Peyer's patch (tissue), 4 donors: ENCODE data around the gene ZNF718. TPM values are rescaled to one million over a fixed set of nuclear protein-coding genes. Genes with fewer than 3 reads are reported as not detected.
"Not testable (repeated sequence)": the region's sequence is repeated elsewhere in the genome, so short reads cannot be mapped to it uniquely, and the experiment has no call there.

Experiments used
- DNase-seq, 3 donors: peaks; one replicate each; pipeline ENCODE4 v3.0.0-alpha.2; 2017 to 2019
- H3K27ac ChIP-seq, 4 donors: fragments of 200-600 bp; sonication (generic); one replicate each; pipeline ENCODE4 v1.5.1; 2016 to 2019
- H3K27me3 ChIP-seq, 2 donors: fragments of 200-600 bp; sonication (generic); one replicate each; pipeline ENCODE4 v1.5.1; 2019
- H3K36me3 ChIP-seq, 3 donors: fragments of 200-600 bp; sonication (generic); one replicate each; pipeline ENCODE4 v1.5.1; 2016 to 2019
- H3K4me1 ChIP-seq, 4 donors: fragments of 200-600 bp; sonication (generic); one replicate each; pipeline ENCODE4 v1.5.1; 2016 to 2019
- H3K4me3 ChIP-seq, 4 donors: fragments of 200-600 bp; sonication (generic); 1 replicate in 3 of 4; 2 replicates in 1 of 4; pipeline ENCODE4 v1.5.1; 2016 to 2019; ENCODE audit warnings: mild to moderate bottlenecking in 1 of 4
- H3K9me3 ChIP-seq, 4 donors: fragments of 200-600 bp; sonication (generic); one replicate each; pipeline ENCODE4 v1.5.1; 2016 to 2019; ENCODE audit warnings: mild to moderate bottlenecking in 1 of 4
- CTCF ChIP-seq, 6 experiments: fragments of 450-650 bp in 4 of 6; fragments of 200-600 bp in 2 of 6; sonication (generic) in 1 of 6; IDR thresholded peaks; one replicate each; pipeline ENCODE4 v1.5.1; 2017 to 2019; ENCODE audit warnings: antibody characterized with exemption in 6 of 6, mild to moderate bottlenecking in 3 of 6, moderate library complexity in 1 of 6
- POLR2A ChIP-seq, 2 donors: fragments of 450-650 bp; IDR thresholded peaks; one replicate each; pipeline ENCODE4 v1.5.1; 2017; ENCODE audit warnings: antibody characterized with exemption in 2 of 2, mild to moderate bottlenecking in 2 of 2, moderate library complexity in 2 of 2
- total RNA-seq, 4 donors: library from RNA; depleted of rRNA; stranded (reverse); fragments of >200 nt; gene quantifications; one replicate each; pipeline ENCODE4 v1.1.0, GENCODE V29; 2016

ZNF718 gene
- 10 to 100 TPM in 1 of 4 donors, 1 to 10 TPM in 3; 3.5 to 15.7 (median 9.2) TPM for total RNA-seq

DNA sequence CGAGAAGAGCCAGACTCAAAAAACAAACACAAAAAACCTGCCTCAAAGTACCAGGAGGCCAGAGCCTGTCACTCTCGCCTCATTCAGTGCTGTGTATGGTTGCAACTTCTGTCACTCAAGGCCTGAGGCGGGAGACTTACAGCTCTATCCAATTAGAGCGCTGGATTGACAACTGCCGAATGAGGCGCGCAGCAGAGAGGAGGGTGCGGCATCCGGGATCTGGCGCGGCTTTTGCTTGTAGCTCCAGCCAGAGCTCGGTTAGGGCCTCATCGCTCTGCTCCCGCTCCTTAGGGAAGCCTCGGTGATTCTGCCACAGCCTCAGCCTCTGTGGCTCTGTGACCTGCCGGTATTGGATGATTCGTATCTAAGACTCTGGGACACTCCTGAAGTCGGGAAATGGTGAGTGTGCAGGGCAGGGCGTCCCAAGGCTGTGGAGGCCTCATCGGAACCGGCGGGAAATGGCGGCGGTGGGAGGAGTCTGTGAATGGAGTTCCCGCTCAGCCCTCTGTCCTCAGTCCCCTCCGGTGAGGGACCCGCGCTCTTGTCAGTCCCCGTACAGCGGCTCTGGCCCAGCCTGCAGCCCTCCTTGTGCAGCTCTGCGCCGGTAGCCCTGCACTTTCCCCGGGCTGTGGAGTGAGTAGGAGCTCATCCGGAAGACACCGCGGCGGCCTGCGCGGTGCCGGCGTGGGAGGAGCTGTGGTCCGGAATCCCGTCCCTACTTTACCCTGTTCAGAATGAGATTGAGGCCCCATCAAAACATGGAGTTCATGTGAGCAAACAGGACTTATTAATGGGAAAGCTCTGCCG lies at the start of gene ZNF718:
TSS of gene ZNF718 (plus strand) at position 227 of the 807 bp plus-strand sequence. CDS start at position 397, 170 bp downstream.
- no peak for TF ChIP-seq CTCF (IDR thresholded peaks at IDR 0.05)
- peak; percentile 56 to 67 for TF ChIP-seq POLR2A (IDR thresholded peaks at IDR 0.05)
- Histone ChIP-seq H3K9me3 (peaks cover 0 to 20% (median 7%) of the 10 kb centered on the region in 4 donors), H3K4me1 (peaks cover 0 to 6% (median 2%) of the 10 kb centered on the region in 4 donors), H3K36me3 (peaks cover 0 to 12% (median 0%) of the 10 kb centered on the region in 3 donors), H3K27ac (peak within 1 kb of the TSS; percentile 70 to 90 (median 84)), H3K4me3 (peak within 1 kb of the TSS; percentile 59 to 85 (median 70)), H3K27me3 (no peaks in the 10 kb centered on the region)
- DNase-seq, result peak; percentile 90 to 97 (median 94)

DNA sequence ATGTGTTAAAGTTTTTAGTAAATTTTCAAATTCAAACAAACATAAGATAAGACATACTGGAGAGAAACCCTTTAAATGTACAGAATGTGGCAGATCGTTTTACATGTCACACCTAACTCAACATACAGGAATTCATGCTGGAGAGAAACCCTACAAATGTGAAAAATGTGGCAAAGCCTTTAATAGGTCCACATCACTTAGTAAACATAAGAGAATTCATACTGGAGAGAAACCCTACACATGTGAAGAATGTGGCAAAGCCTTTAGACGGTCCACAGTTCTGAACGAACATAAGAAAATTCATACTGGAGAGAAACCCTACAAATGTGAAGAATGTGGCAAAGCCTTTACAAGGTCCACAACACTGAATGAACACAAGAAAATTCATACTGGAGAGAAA lies 38.4 kb upstream of the ZNF718 start:
- Histone ChIP-seq H3K27ac (no peak overlapping the region), H3K4me3 (no peak overlapping the region), H3K27me3 (no peaks in the 10 kb centered on the region), H3K9me3 (peaks cover 0 to 96% (median 13%) of the 10 kb centered on the region in 4 donors), H3K36me3 (peaks cover 0 to 45% (median 0%) of the 10 kb centered on the region in 3 donors), H3K4me1 (no peaks in the 10 kb centered on the region)
- no peak for DNase-seq
- TF ChIP-seq CTCF (IDR thresholded peaks at IDR 0.05) (no peak), POLR2A (IDR thresholded peaks at IDR 0.05) (no peak)

- H3K9me3 ChIP-seq, result peaks cover 0 to 96% (median 13%) of the 10 kb centered on the region in 4 donors
These were observed 37.6 kb upstream of the ZNF718 start for GRCh38 chr4:86559-87324.

GRCh38 chr4:98386-98785 lies 25.9 kb upstream of the ZNF718 start:
- Histone ChIP-seq H3K4me3 (no peak overlapping the region), H3K36me3 (no peaks in the 10 kb centered on the region), H3K4me1 (no peaks in the 10 kb centered on the region), H3K27me3 (no peaks in the 10 kb centered on the region), H3K27ac (no peak overlapping the region), H3K9me3 (peaks cover 0 to 69% (median 19%) of the 10 kb centered on the region in 4 donors)
- no peak for DNase-seq
- TF ChIP-seq POLR2A (IDR thresholded peaks at IDR 0.05) (no peak), CTCF (IDR thresholded peaks at IDR 0.05) (no peak)

More at GRCh38 chr4:86559-87324, 37.6 kb upstream of the ZNF718 start:
- H3K27ac ChIP-seq, DNase-seq, H3K4me3 ChIP-seq, H3K4me1 ChIP-seq, H3K27me3 ChIP-seq: not testable (repeated sequence)
- H3K36me3 ChIP-seq, result peaks cover 0 to 37% (median 0%) of the 10 kb centered on the region in 3 donors

DNA sequence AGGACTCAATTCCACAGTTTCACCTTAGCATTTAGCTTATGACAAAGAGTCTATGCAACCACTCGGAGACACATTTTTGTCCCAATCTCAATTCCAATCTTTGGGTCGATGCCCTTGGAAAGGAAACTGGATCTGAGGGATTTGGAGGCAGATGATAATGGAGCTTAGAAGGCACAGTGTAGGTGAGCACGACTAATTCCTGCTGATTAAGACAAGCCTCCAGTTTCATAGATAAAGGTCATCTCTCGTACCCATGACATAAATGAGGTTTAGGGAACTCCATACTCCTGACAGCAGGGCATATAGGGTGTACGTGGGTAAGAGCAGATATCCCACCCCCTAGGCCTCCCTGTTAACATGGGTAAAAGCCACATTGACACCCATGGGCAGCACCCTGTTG lies 24.4 kb upstream of the ZNF718 start:
- Histone ChIP-seq H3K27me3 (no peaks in the 10 kb centered on the region), H3K4me1 (no peaks in the 10 kb centered on the region), H3K36me3 (no peaks in the 10 kb centered on the region), H3K27ac (no peak overlapping the region), H3K9me3 (peaks cover 0 to 56% (median 14%) of the 10 kb centered on the region in 4 donors), H3K4me3 (no peak overlapping the region)
- DNase-seq, result no peak
- TF ChIP-seq POLR2A (IDR thresholded peaks at IDR 0.05), result no peak
- no peak for TF ChIP-seq CTCF (IDR thresholded peaks at IDR 0.05)

- H3K4me3 ChIP-seq, result peak overlapping the region in 1 of 4 donors; percentile 31
- no peaks in the 10 kb centered on the region for H3K36me3 ChIP-seq
- H3K27ac ChIP-seq, result no peak overlapping the region
- peaks cover 0 to 25% (median 7%) of the 10 kb centered on the region in 4 donors for H3K9me3 ChIP-seq
- peaks cover 0 to 7% of the 10 kb centered on the region in 2 donors for H3K27me3 ChIP-seq
- H3K4me1 ChIP-seq, result peaks cover 0 to 6% (median 0%) of the 10 kb centered on the region in 4 donors
- TF ChIP-seq CTCF (IDR thresholded peaks at IDR 0.05) (no peak), POLR2A (IDR thresholded peaks at IDR 0.05) (no peak)
- DNase-seq, result no peak
These were observed 17.2 kb upstream of the ZNF718 start for GRCh38 chr4:107083-107443.
